Activated naive CD4-positive, alpha-beta T cell treated with anti-CD3 and anti-CD28 coated beads for 36 hours (primary cell): ENCODE data around the gene NTSR1. TPM values are rescaled to one million over a fixed set of nuclear protein-coding genes. Genes with fewer than 3 reads are reported as not detected.
A peak's percentile ranks its signal among the peaks of the same experiment; 100 is the strongest.

Source experiments
- CTCF ChIA-PET: fragments of 350-600 bp; sonication (Branson Sonifier 250); formaldehyde crosslinking; loops from one replicate; lab custom pipeline; 2021; ENCODE audit warnings: antibody characterized with exemption; lab: Charles Lee
- DNase-seq: peaks from one replicate; pipeline ENCODE4 v3.0.0-alpha.2; 2020
- H3K27ac Mint-ChIP-seq: one replicate; pipeline ENCODE4 v1.8.0; 2021; ENCODE audit warnings: mild to moderate bottlenecking, mixed read lengths
- H3K27me3 Mint-ChIP-seq: one replicate; pipeline ENCODE4 v1.8.0; 2021; ENCODE audit warnings: low read depth, mixed read lengths
- H3K36me3 Mint-ChIP-seq: one replicate; pipeline ENCODE4 v1.8.0; 2021; ENCODE audit warnings: low read depth, mixed read lengths
- H3K4me1 Mint-ChIP-seq: one replicate; pipeline ENCODE4 v1.8.0; 2021; ENCODE audit warnings: low read depth, mixed read lengths
- H3K4me3 Mint-ChIP-seq: one replicate; pipeline ENCODE4 v1.8.0; 2021; ENCODE audit warnings: mild to moderate bottlenecking, moderate library complexity, mixed read lengths
- H3K9me3 Mint-ChIP-seq: one replicate; pipeline ENCODE4 v1.8.0; 2021; ENCODE audit warnings: mixed read lengths
- intact Hi-C: fragments of 100-400 bp; cut with micrococcal nuclease; formaldehyde crosslinking; loops from one replicate; pipeline ENCODE4 v1.15.1; 2023
- total RNA-seq, 2 experiments: library from RNA; stranded (reverse); gene quantifications; one replicate each; pipeline ENCODE4 v1.2.3, GENCODE V29; 2021

The NTSR1 gene
- total RNA-seq, 2 experiments from 2014 or later: not detected

DNA sequence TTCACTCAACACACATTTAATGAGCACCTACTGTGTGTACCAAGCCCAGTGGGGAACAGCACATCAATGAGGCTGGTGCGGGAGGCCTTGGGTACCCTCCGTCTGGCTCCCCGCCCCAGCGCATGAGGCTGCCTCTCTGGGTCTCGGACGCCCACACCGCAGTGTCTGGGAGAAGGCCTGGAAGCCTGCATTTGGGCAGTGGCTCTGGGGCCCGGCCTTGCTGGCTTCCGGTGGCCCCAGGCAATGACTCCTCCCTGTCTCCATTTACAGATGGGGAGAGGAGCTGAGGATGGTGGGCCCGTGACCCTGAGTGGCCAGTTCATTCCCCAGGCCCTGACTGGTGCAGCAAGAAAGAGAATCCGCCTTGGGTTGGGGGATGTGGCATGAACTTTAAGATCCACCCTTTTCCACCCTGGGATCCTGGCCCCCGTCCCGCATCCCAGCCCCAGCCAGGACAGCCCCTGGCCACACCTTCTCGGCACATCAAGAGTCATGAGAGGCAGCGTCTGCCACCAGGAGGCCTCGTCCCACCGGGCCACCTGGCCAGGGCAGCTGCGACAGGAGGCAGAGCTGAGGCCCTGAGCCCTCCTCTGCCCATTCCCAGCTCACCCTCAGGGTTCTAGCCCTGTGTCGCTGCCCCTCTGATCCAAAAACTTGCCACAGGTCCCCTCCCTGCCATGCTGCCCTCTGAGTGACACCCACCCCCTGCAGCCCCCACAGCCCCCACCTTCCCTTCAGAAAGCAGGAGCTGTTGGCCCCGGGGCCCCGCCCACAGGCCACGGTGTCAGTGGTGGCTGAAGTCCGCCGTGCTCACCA lies 70.2 kb downstream of the NTSR1 start:
- Mint-ChIP-seq H3K4me1 (peaks cover 41% of the 10 kb centered on the region), H3K4me3 (no peak overlapping the region), H3K27ac (peak overlapping the region; percentile 50), H3K27me3 (no peaks in the 10 kb centered on the region), H3K36me3 (no peaks in the 10 kb centered on the region), H3K9me3 (no peaks in the 10 kb centered on the region)
- no peak for DNase-seq
- intact Hi-C loops: loop anchor here (5.0 kb wide), 2 partner anchors 137 to 542 kb away; partner anchors contain the start of genes OSBPL2 and SLCO4A1
- CTCF ChIA-PET: interaction anchor here (1.5 kb wide), 1 partner anchor 13 kb away, joined by 4 read pairs; no protein-coding TSS in a partner anchor

DNA sequence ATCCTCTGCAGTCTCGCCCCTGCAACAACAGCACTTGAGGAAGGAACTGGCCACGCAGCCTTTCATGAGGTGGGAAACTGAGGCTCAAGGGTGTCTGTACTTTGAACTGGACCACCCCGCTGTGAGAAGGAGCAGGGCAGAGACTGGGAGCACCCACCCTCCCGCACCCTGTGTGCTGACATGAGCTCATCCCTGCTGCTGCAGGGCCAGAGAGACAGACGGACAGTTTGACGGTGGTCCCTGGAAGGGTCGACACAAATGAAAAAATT lies 70.7 kb downstream of the NTSR1 start:
- Mint-ChIP-seq H3K4me3 (no peak overlapping the region), H3K27me3 (no peaks in the 10 kb centered on the region), H3K4me1 (peaks cover 37% of the 10 kb centered on the region), H3K27ac (no peak overlapping the region), H3K9me3 (no peaks in the 10 kb centered on the region), H3K36me3 (no peaks in the 10 kb centered on the region)
- CTCF ChIA-PET: interaction anchor here (1.5 kb wide), 1 partner anchor 13 kb away, joined by 4 read pairs; no protein-coding TSS in a partner anchor
- no peak for DNase-seq
- intact Hi-C loops: loop anchor here (5.0 kb wide), 2 partner anchors 137 to 542 kb away; partner anchors contain the start of genes OSBPL2 and SLCO4A1

DNA sequence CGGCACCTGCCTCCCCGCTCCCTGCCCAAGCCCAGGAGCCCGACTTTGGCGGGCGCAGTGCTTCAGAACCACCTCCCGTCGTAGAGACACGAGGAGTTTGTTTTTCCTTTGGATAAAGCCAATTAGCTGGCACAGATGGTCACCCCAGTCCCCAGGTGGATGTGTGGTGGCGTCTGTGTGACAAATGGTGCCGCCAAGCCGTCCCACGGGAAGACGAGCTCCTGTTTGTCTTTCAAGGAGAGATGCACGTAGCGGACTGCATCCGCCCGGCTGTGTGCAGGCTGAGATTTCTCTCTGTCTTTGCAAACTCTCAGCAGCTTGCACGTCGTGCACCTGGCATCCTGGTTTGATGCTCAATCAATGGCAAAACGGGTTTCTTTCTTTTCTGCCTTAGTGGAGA lies 71.6 kb downstream of the NTSR1 start:
- CTCF ChIA-PET: interaction anchor here (1.5 kb wide), 1 partner anchor 12 kb away, joined by 4 read pairs; no protein-coding TSS in a partner anchor
- Mint-ChIP-seq H3K9me3 (no peaks in the 10 kb centered on the region), H3K27ac (no peak overlapping the region), H3K4me1 (peaks cover 28% of the 10 kb centered on the region), H3K27me3 (no peaks in the 10 kb centered on the region), H3K4me3 (no peak overlapping the region), H3K36me3 (no peaks in the 10 kb centered on the region)
- no peak for DNase-seq
- intact Hi-C loops: no loop called here

DNA sequence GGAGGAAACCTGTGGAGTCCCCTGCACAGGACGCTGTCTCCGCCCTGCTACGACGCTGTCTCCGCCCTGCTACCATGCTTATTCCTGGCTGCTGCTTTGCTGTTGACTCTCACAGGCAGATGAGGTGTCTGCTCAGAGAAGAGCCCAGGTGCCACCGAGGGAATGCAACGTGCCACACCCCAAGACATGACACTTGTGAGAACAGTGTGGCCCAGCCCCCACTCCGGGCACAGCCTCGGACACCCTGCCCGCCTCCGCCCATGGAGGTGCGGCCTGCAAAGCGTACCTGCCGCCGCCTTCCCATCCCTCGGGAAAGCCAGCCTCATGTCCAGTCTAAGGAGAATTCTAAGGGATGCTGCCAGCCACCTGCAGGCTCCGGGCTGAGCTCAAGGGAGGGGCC lies 72.1 kb downstream of the NTSR1 start:
- Mint-ChIP-seq H3K27ac (no peak overlapping the region), H3K4me1 (peaks cover 23% of the 10 kb centered on the region), H3K9me3 (no peaks in the 10 kb centered on the region), H3K27me3 (no peaks in the 10 kb centered on the region), H3K36me3 (no peaks in the 10 kb centered on the region), H3K4me3 (no peak overlapping the region)
- no peak for DNase-seq
- CTCF ChIA-PET: interaction anchor here (1.8 kb wide), 1 partner anchor 11 kb away, joined by 4 read pairs; no protein-coding TSS in a partner anchor
- intact Hi-C loops: no loop called here

DNA sequence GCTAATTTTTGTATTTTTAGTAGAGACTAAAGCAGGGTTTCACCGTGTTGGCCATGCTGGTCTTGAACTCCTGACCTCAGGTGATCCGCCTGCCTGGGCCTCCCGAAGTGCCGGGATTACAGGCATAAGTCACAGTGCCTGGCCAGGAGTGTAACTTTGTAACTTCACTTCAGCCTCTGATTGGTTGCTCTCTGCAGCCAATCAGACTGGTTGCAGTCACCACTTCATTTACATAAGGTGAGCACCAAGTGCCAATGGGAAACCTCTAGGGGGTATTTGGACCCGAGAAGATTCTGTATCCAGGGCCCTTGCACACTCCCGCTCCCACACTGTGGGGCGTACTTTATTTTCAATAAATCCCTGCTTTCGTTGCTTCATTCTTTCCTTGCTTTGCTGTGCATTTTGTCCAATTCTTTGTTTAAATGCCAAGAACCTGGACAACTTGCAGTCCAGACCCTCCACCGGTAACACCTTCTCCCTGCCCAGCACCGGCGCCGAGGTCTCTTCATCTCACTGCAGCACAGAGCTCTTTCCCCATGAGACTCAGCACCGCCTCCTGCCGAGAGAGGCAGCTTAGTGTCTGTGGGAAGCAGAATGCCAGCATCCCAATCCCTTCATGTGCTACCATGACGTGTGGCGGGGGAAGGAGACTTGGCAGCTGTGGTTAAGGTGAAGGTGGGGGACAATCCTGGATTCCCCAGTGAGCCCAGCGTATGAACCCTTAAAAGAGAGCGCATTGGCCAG lies 73.7 kb downstream of the NTSR1 start:
- no peaks in the 10 kb centered on the region for H3K27me3 Mint-ChIP-seq
- peaks cover 9% of the 10 kb centered on the region for H3K4me1 Mint-ChIP-seq
- no peaks in the 10 kb centered on the region for H3K36me3 Mint-ChIP-seq
- intact Hi-C loops: no loop called here
- H3K4me3 Mint-ChIP-seq: no peak overlapping the region
- H3K27ac Mint-ChIP-seq: no peak overlapping the region
- no peak for DNase-seq
- CTCF ChIA-PET: interaction anchor here (0.5 to 1.8 kb wide), 3 partner anchors 9 to 85 kb away, joined by 3 to 4 read pairs (median 4); no protein-coding TSS in a partner anchor
- H3K9me3 Mint-ChIP-seq: no peaks in the 10 kb centered on the region

DNA sequence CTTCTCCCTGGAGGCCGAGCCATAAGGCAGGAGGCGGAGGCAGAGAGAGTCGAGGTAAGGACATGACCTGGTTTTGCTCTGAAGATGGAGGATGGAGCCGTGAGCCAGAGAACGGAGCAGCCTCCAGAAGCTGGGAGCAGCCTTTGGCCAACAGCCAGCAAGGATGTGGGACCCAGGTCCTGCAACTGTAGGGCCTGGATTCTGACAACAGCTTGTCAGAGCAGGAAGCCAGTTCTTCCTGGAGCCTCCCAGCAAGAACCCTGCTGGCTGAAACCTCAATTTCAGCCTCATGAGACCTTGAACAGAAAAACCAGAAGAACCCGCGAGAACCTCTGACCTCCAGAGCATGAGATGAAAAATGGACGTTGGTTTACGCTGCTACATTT lies 74.2 kb downstream of the NTSR1 start:
- no peaks in the 10 kb centered on the region for H3K9me3 Mint-ChIP-seq
- H3K27ac Mint-ChIP-seq: no peak overlapping the region
- intact Hi-C loops: no loop called here
- CTCF ChIA-PET: no interaction called here
- no peak for DNase-seq
- H3K27me3 Mint-ChIP-seq: no peaks in the 10 kb centered on the region
- peaks cover 7% of the 10 kb centered on the region for H3K4me1 Mint-ChIP-seq
- no peaks in the 10 kb centered on the region for H3K36me3 Mint-ChIP-seq
- no peak overlapping the region for H3K4me3 Mint-ChIP-seq

DNA sequence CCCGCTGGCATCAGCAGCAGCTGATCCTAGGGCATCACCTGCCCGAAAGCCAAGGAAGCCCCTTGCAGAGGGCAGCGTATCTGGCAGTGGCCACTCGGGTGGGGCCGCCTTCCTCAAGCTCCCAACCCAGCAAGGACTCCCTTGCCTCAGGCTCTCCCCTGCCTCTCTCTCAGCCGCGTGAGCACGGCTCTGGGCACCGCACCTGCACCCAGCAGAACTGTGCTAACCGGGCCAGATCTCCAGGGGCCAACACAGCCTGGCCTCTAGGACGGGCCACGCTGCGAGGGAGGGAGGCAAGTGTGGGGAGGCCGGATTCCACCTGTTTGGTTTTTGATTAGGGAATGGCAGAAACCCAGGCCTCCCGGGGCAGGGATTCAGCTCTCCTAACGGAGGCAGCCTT lies 75.9 kb downstream of the NTSR1 start:
- CTCF ChIA-PET: interaction anchor here (1.1 kb wide), 1 partner anchor 10 kb away, joined by 3 read pairs; no protein-coding TSS in a partner anchor
- Mint-ChIP-seq H3K36me3 (no peaks in the 10 kb centered on the region), H3K27ac (no peak overlapping the region), H3K27me3 (no peaks in the 10 kb centered on the region), H3K4me1 (peaks cover 6% of the 10 kb centered on the region), H3K4me3 (no peak overlapping the region), H3K9me3 (no peaks in the 10 kb centered on the region)
- intact Hi-C loops: no loop called here
- DNase-seq: no peak

DNA sequence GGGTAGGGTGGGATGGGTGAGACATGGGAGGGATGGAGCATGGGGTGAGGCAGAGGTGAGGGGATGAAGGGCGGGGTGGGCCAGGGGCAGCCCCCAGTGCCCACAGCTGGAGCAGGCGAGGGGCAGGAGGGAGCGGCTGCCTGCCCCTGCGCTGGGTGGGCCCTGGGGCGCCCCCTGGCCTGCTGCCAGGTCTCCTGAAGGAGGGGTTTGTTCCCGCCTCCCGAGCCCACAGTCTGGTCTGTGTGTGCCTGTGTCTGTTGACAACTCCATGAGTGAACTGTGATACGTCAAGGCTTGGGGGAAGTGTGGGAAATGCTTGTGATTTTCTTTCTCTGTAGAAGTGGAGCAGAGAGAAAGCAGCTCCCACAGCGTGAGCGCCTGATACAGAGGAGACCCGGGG lies 76.8 kb downstream of the NTSR1 start:
- CTCF ChIA-PET: interaction anchor here (1.1 kb wide), 1 partner anchor 9 kb away, joined by 3 read pairs; no protein-coding TSS in a partner anchor
- intact Hi-C loops: no loop called here
- Mint-ChIP-seq H3K4me3 (no peak overlapping the region), H3K9me3 (no peaks in the 10 kb centered on the region), H3K36me3 (no peaks in the 10 kb centered on the region), H3K27ac (no peak overlapping the region), H3K27me3 (no peaks in the 10 kb centered on the region), H3K4me1 (peaks cover 6% of the 10 kb centered on the region)
- DNase-seq: no peak

DNA sequence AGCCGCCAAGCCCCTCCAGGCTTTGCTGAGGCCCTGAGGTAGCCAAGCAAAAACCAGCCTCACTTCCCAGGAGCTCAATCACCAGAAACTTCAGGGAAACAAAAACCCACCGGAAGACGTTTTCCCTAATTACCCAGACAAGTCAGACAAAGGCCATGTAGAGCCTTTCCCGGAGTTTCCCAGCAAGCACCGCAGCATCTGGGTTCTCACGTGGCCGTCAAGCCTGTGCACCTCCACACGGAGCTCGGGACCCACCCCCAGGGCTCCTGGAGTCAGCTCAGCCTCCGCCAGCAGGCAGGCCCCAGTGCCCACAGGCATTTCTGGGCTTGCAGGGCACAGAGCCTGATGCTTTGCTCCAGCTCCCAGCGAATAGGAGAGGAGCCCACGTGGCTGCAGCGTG lies 77.5 kb downstream of the NTSR1 start:
- no peak for DNase-seq
- H3K36me3 Mint-ChIP-seq: no peaks in the 10 kb centered on the region
- H3K27me3 Mint-ChIP-seq: no peaks in the 10 kb centered on the region
- no peaks in the 10 kb centered on the region for H3K9me3 Mint-ChIP-seq
- intact Hi-C loops: no loop called here
- no peak overlapping the region for H3K27ac Mint-ChIP-seq
- H3K4me1 Mint-ChIP-seq: peaks cover 7% of the 10 kb centered on the region
- CTCF ChIA-PET: no interaction called here
- H3K4me3 Mint-ChIP-seq: no peak overlapping the region

DNA sequence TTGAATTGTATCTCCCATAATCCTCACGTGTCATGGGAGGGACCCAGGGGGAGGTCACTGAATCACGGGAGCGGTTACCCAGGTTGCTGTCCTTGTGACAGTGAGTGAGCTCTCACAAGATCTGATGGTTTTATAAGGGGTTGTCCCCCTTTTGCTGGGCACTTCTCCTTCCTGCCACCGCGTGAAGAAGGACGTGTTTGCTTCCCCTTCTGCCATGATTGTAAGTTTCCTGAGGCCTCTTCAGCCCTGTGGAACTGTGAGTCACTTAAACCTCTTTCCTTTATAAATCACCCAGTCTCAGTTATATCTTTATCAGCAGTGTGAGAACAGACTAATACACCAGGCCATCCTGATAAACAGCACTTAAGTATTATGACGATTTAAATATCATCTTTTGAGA lies 78.7 kb downstream of the NTSR1 start:
- Mint-ChIP-seq H3K27me3 (no peaks in the 10 kb centered on the region), H3K4me3 (no peak overlapping the region), H3K4me1 (peaks cover 12% of the 10 kb centered on the region), H3K27ac (no peak overlapping the region), H3K36me3 (no peaks in the 10 kb centered on the region), H3K9me3 (no peaks in the 10 kb centered on the region)
- DNase-seq: no peak
- CTCF ChIA-PET: no interaction called here
- intact Hi-C loops: no loop called here

DNA sequence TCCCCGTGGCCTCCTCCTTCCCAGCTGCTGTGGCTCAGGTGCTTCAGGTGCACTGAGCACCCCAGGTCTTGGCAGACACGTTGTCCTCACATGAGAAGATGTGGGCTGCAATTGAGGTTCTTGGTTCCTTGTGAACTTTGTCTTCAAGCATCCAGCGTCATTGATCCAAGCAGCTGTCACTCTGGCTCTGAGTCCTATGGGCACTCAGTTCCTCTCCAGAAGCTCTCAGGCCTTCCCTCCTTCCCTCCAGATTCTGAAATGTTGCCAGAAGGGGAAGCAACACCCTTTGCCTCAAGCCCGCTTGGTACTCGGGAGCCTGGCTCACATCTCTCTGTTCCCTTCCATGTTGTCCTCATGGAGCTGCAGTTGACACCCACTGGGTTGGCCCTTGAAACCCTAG lies 79.2 kb downstream of the NTSR1 start:
- intact Hi-C loops: no loop called here
- no peaks in the 10 kb centered on the region for H3K27me3 Mint-ChIP-seq
- H3K9me3 Mint-ChIP-seq: no peaks in the 10 kb centered on the region
- H3K4me1 Mint-ChIP-seq: peaks cover 10% of the 10 kb centered on the region
- H3K4me3 Mint-ChIP-seq: no peak overlapping the region
- no peaks in the 10 kb centered on the region for H3K36me3 Mint-ChIP-seq
- CTCF ChIA-PET: no interaction called here
- no peak for DNase-seq
- H3K27ac Mint-ChIP-seq: no peak overlapping the region

DNA sequence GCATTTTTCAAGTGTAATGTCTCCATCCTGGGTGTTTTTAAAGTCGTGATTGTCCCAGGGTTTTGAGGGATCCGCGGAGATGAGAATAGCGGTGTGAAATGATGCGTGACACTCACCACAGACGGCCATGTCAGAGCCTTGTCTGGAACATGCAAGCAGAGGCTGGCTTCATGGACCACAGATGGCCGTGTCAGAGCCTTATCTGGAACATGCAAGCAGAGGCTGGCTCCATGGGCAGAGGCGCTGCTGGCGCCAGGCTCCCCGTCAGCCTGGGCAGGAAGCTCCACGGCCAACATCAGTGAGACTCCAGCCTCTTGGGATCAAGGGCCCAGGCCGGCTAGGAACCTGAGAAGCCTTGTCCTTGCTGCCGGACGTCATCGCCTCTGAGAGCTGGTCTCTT lies 80.0 kb downstream of the NTSR1 start:
- Mint-ChIP-seq H3K9me3 (no peaks in the 10 kb centered on the region), H3K4me3 (no peak overlapping the region), H3K27ac (no peak overlapping the region), H3K36me3 (no peaks in the 10 kb centered on the region), H3K4me1 (peaks cover 14% of the 10 kb centered on the region), H3K27me3 (no peaks in the 10 kb centered on the region)
- intact Hi-C loops: no loop called here
- CTCF ChIA-PET: interaction anchor here (0.6 kb wide), 1 partner anchor 27 kb away, joined by 3 read pairs; no protein-coding TSS in a partner anchor
- DNase-seq: no peak
